Mesenchymal stem cell (in vitro differentiated cells and primary cell): ENCODE data around the gene SLC38A1.

Experiments used
- DNase-seq: peaks from one replicate; pipeline ENCODE4 v3.0.0-alpha.2; 2013
- H2AFZ ChIP-seq: one replicate; pipeline ENCODE4 v1.6.1; 2013; ENCODE audit warnings: low read depth, mild to moderate bottlenecking, control low read depth, inconsistent platforms, low read length, moderate library complexity
- H2AK5ac ChIP-seq: 2 replicates; pipeline ENCODE4 v1.6.1; 2013; ENCODE audit warnings: low read length, moderate library complexity, mild to moderate bottlenecking, inconsistent platforms; ENCODE audit not compliant: severe bottlenecking
- H2BK120ac ChIP-seq: one replicate; pipeline ENCODE4 v1.6.1; 2013; ENCODE audit warnings: low read depth, mild to moderate bottlenecking, inconsistent platforms, low read length, moderate library complexity
- H2BK12ac ChIP-seq, 2 experiments: one replicate each; pipeline ENCODE4 v1.6.1; 2013; ENCODE audit warnings: inconsistent platforms in 2 of 2, low read length in 2 of 2, mild to moderate bottlenecking in 2 of 2, moderate library complexity in 2 of 2, control low read depth in 1 of 2
- H2BK15ac ChIP-seq: one replicate; pipeline ENCODE4 v1.6.1; 2013; ENCODE audit warnings: mild to moderate bottlenecking, low read depth, inconsistent platforms; ENCODE audit not compliant: poor library complexity, severe bottlenecking
- H2BK5ac ChIP-seq: 2 replicates; pipeline ENCODE4 v1.6.1; 2013; ENCODE audit warnings: low read depth, mild to moderate bottlenecking, low read length, control low read depth, inconsistent platforms; ENCODE audit not compliant: poor library complexity, severe bottlenecking
- H3K14ac ChIP-seq, 2 experiments: one replicate each; pipeline ENCODE4 v1.6.1; 2013; ENCODE audit warnings: inconsistent platforms in 2 of 2, low read length in 2 of 2, control low read depth in 1 of 2, mild to moderate bottlenecking in 1 of 2, moderate library complexity in 1 of 2
- H3K18ac ChIP-seq, 2 experiments: one replicate each; pipeline ENCODE4 v1.6.1; 2013; ENCODE audit warnings: inconsistent platforms in 2 of 2, low read length in 2 of 2, control low read depth in 1 of 2, low read depth in 1 of 2, mild to moderate bottlenecking in 1 of 2
- H3K23ac ChIP-seq, 2 experiments: one replicate each; pipeline ENCODE4 v1.6.1; 2013; ENCODE audit warnings: inconsistent platforms in 2 of 2, low read length in 2 of 2, mild to moderate bottlenecking in 2 of 2, moderate library complexity in 2 of 2, control low read depth in 1 of 2
- H3K27ac ChIP-seq: 2 replicates; pipeline ENCODE4 v1.5.1; 2013; ENCODE audit warnings: mild to moderate bottlenecking, moderate library complexity, low read length, control low read depth, inconsistent platforms; ENCODE audit not compliant: poor library complexity, severe bottlenecking
- H3K27me3 ChIP-seq, 2 experiments: 2 replicates each; pipeline versions ENCODE4 v1.6.1 to v1.7.0; 2013; ENCODE audit warnings: low read length in 2 of 2, mild to moderate bottlenecking in 2 of 2, moderate library complexity in 2 of 2, control low read depth in 1 of 2, inconsistent platforms in 1 of 2; ENCODE audit not compliant: control insufficient read depth in 1 of 2, insufficient read depth in 1 of 2
- H3K36me3 ChIP-seq, 2 experiments: 2 replicates each; pipeline versions ENCODE4 v1.6.1 to v1.7.0; 2013; ENCODE audit warnings: low read length in 2 of 2, control low read depth in 1 of 2, inconsistent platforms in 1 of 2, low read depth in 1 of 2, mild to moderate bottlenecking in 1 of 2; ENCODE audit not compliant: insufficient read depth in 2 of 2, control insufficient read depth in 1 of 2
- H3K4ac ChIP-seq, 2 experiments: one replicate each; pipeline ENCODE4 v1.6.1; 2013; ENCODE audit warnings: inconsistent platforms in 2 of 2, low read length in 2 of 2, mild to moderate bottlenecking in 2 of 2, moderate library complexity in 2 of 2, control low read depth in 1 of 2, low read depth in 1 of 2
- H3K4me1 ChIP-seq: 2 replicates; pipeline ENCODE4 v1.6.1; 2013; ENCODE audit warnings: low read depth, low read length, control low read depth; ENCODE audit not compliant: control insufficient read depth, insufficient read depth
- H3K4me2 ChIP-seq: 2 replicates; pipeline ENCODE4 v1.6.1; 2013; ENCODE audit warnings: low read length, mild to moderate bottlenecking, inconsistent platforms; ENCODE audit not compliant: poor library complexity, severe bottlenecking
- H3K4me3 ChIP-seq, 2 experiments: 2 replicates each; pipeline versions ENCODE4 v1.5.1 to v1.7.0; 2013; ENCODE audit warnings: low read length in 2 of 2, mild to moderate bottlenecking in 2 of 2, control low read depth in 1 of 2, low read depth in 1 of 2; ENCODE audit not compliant: insufficient read depth in 1 of 2
- H3K79me1 ChIP-seq: replicated peaks from 2 replicates; pipeline ENCODE4 v1.6.1; 2013; ENCODE audit warnings: mild to moderate bottlenecking, control low read depth, low read length, inconsistent platforms; ENCODE audit not compliant: poor library complexity, severe bottlenecking
- H3K9ac ChIP-seq: 2 replicates; pipeline ENCODE4 v1.7.0; 2013; ENCODE audit warnings: mild to moderate bottlenecking, low read length, moderate library complexity
- H3K9me3 ChIP-seq: 2 replicates; pipeline ENCODE4 v1.7.0; 2013; ENCODE audit warnings: mild to moderate bottlenecking, low read length; ENCODE audit not compliant: control insufficient read depth
- H4K8ac ChIP-seq: one replicate; pipeline ENCODE4 v1.6.1; 2013; ENCODE audit warnings: inconsistent platforms, mild to moderate bottlenecking, low read length, moderate library complexity
- H4K91ac ChIP-seq: one replicate; pipeline ENCODE4 v1.6.1; 2013; ENCODE audit warnings: mild to moderate bottlenecking, low read length, inconsistent platforms
- WGBS: methylation state at CpG from one replicate; pipeline ENCODE4 v1.1.7; 2013; ENCODE audit warnings: mixed read lengths; 5-methylcytosine and 5-hydroxymethylcytosine counted together

Gene SLC38A1

DNA sequence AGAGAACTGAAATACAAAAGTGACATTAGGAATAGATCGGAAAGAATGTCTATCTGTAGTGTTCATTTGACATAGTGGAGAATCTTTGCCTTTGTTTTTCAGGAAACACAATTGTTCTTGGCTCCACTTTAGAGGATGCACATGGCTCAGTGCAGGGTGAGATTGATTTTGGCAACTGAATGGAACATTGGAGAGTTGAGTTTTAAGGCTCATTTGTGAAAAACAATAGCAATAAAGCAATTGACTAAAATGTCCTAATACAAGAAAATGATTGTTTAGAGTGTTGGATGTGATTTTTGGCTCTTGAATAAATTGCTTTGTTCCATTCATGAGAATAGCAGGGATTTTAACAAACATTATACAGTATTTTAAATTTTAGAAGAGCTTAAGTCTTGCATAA, 116.4 kb downstream of the SLC38A1 start:
- H3K79me1 ChIP-seq: no peaks in the 10 kb centered on the region
- 92% methylated on average over 1 of the region's 1 CpG for WGBS

DNA sequence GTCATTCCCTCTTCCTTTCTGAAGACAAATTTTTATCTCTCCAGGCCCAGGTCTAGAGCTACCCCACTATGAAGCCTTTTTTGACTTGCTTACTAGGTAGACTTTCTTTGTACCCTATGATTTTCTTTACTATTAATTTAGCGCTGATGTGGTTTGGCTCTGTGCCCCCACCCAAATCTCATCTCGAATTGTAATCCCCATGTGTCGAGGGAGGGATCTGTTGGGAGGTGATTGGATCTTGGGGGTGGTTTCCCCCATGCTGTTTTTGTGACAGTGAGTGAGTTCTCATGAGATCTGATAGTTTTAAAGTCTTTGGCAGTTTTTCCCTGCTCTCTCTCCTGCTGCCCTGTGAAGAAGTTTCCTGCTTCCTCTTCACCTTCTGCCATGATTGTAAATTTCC, 118.1 kb downstream of the SLC38A1 start:
- Histone ChIP-seq H3K79me1 (no peaks in the 10 kb centered on the region), H3K4me2 (no peak overlapping the region), H3K4ac (no peak overlapping the region), H4K8ac (no peak overlapping the region), H3K18ac (no peak overlapping the region), H3K27ac (no peak overlapping the region), H2BK120ac (no peak overlapping the region), H3K36me3 (no peaks in the 10 kb centered on the region), H3K27me3 (no peaks in the 10 kb centered on the region), H2BK15ac (no peak overlapping the region), H2BK5ac (no peak overlapping the region), H2BK12ac (no peak overlapping the region), H3K14ac (no peak overlapping the region), H3K4me1 (no peaks in the 10 kb centered on the region), H3K9ac (no peak overlapping the region), H3K9me3 (no peaks in the 10 kb centered on the region), H2AFZ (no peak overlapping the region), H4K91ac (no peak overlapping the region), H3K23ac (no peak overlapping the region), H3K4me3 (no peak overlapping the region), H2AK5ac (no peak overlapping the region)
- 76% methylated on average over 3 of the region's 3 CpGs for WGBS
- no peak for DNase-seq

More for the DNA sequence above, 116.4 kb downstream of the SLC38A1 start:
- no peak overlapping the region for H3K27ac ChIP-seq
- H3K4ac ChIP-seq: no peak overlapping the region
- H2BK5ac ChIP-seq: no peak overlapping the region
- no peak overlapping the region for H2BK12ac ChIP-seq
- no peak overlapping the region for H3K4me3 ChIP-seq
- H3K9me3 ChIP-seq: no peaks in the 10 kb centered on the region
- H3K27me3 ChIP-seq: no peaks in the 10 kb centered on the region
- no peak overlapping the region for H3K14ac ChIP-seq
- no peak overlapping the region for H3K4me2 ChIP-seq
- DNase-seq: no peak
- no peak overlapping the region for H3K23ac ChIP-seq
- H2AK5ac ChIP-seq: no peak overlapping the region
- H2BK120ac ChIP-seq: no peak overlapping the region
- H3K36me3 ChIP-seq: no peaks in the 10 kb centered on the region
- H3K18ac ChIP-seq: no peak overlapping the region
- no peak overlapping the region for H2AFZ ChIP-seq
- H4K8ac ChIP-seq: no peak overlapping the region
- peak overlapping the region; percentile 70 for H3K9ac ChIP-seq
- no peak overlapping the region for H4K91ac ChIP-seq
- H2BK15ac ChIP-seq: no peak overlapping the region
- H3K4me1 ChIP-seq: no peaks in the 10 kb centered on the region

DNA sequence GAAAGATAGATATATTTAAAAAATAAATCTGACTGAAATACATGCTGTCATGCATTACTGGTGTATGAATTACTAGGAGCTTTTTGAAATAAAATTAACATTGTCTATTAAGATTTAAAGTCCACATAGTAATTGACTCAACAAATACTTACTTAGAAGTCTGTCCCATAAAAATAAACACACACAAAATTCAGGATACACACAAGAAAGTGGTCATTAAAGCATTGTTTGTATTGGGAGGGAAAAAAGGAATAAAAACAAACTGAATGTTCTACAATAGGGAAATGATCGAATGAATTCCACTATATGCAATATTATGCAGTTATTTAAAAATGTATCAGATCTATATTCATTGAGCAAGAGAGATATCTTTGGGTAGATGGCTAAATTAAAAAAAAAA, 118.9 kb downstream of the SLC38A1 start:
- WGBS: no CpG with 5 or more reads among the region's 1 CpG
- Histone ChIP-seq H2BK15ac (no peak overlapping the region), H2BK120ac (no peak overlapping the region), H3K9ac (no peak overlapping the region), H3K9me3 (no peaks in the 10 kb centered on the region), H3K14ac (no peak overlapping the region), H3K4me1 (no peaks in the 10 kb centered on the region), H2AFZ (no peak overlapping the region), H3K36me3 (no peaks in the 10 kb centered on the region), H2BK12ac (no peak overlapping the region), H3K23ac (no peak overlapping the region), H3K4me3 (no peak overlapping the region), H3K18ac (no peak overlapping the region), H3K27ac (no peak overlapping the region), H3K4me2 (no peak overlapping the region), H4K8ac (no peak overlapping the region), H3K4ac (no peak overlapping the region), H2BK5ac (no peak overlapping the region), H3K79me1 (no peaks in the 10 kb centered on the region), H2AK5ac (no peak overlapping the region), H3K27me3 (no peaks in the 10 kb centered on the region), H4K91ac (no peak overlapping the region)
- no peak for DNase-seq

DNA sequence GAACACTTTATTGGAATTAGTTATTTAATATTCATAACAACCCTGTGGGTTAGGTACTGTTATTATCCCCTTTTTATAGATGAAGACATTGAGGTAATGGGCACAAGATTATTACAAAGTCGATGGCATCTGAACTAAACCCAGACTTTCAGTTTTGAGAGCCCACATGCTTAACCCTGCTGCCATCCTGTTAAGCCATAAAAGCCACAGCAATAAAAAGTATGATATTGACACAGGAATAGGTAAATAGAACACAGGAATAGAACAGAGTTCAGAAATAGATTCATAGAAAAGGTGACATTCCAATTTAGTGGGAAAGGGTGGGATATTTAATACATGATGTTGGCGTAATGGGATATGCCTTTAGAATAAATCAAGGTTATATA, 119.8 kb downstream of the SLC38A1 start:
- Histone ChIP-seq H2BK12ac (no peak overlapping the region), H3K36me3 (no peaks in the 10 kb centered on the region), H3K9ac (no peak overlapping the region), H4K91ac (no peak overlapping the region), H4K8ac (no peak overlapping the region), H3K4me2 (no peak overlapping the region), H2AK5ac (no peak overlapping the region), H3K9me3 (no peaks in the 10 kb centered on the region), H3K27ac (no peak overlapping the region), H3K18ac (no peak overlapping the region), H3K4me1 (no peaks in the 10 kb centered on the region), H3K23ac (no peak overlapping the region), H3K27me3 (no peaks in the 10 kb centered on the region), H3K14ac (no peak overlapping the region), H3K79me1 (no peaks in the 10 kb centered on the region), H3K4me3 (no peak overlapping the region), H2BK15ac (no peak overlapping the region), H2AFZ (no peak overlapping the region), H2BK120ac (no peak overlapping the region), H3K4ac (no peak overlapping the region), H2BK5ac (no peak overlapping the region)
- DNase-seq: no peak
- no CpG with 5 or more reads among the region's 2 CpGs for WGBS
